Measurements from ENCODE around the gene SNTN. TPM values are rescaled to one million over a fixed set of nuclear protein-coding genes. Genes with fewer than 3 reads are reported as not detected.

Gene SNTN
- total RNA-seq, 1 experiment from 2014 or later, result not detected

GRCh38 chr3:63617391-63617790, 35.1 kb upstream of the SNTN start:
- CTCF ChIA-PET, result no interaction called here
- Histone ChIP-seq H3K27ac (ENCODE audit: low read depth, low read length, poor library complexity, severe bottlenecking) (no peak overlapping the region), H3K36me3 (ENCODE audit: insufficient read depth, low read length, poor library complexity, severe bottlenecking) (no peaks in the 10 kb centered on the region), H3K4me3 (ENCODE audit: low read depth, low read length, poor library complexity, severe bottlenecking) (no peak overlapping the region), H3K27me3 (replicated peaks; ENCODE audit: insufficient read depth, low read depth, low read length, poor library complexity) (no peaks in the 10 kb centered on the region), H3K9me3 (ENCODE audit: low read depth, low read length, poor library complexity, severe bottlenecking) (no peaks in the 10 kb centered on the region), H3K4me1 (ENCODE audit: insufficient read depth, low read length, poor library complexity, severe bottlenecking) (no peaks in the 10 kb centered on the region)
- BruUV-seq (replicated peaks), result no TSS peak
- DNase-seq (ENCODE audit: low spot score), result no peak
- TF ChIP-seq EZH2 (IDR thresholded peaks at IDR 0.05; ENCODE audit: borderline replicate concordance, low read depth, low read length, poor library complexity, severe bottlenecking) (no peak), CTCF (conservative IDR thresholded peaks at IDR 0.05; ENCODE audit: low read depth, low read length) (no peak)
- intact Hi-C loops (cut with micrococcal nuclease; ENCODE audit: unreplicated experiment), result no loop called here
- POLR2A ChIA-PET (ENCODE audit: low non-redundant PET), result no interaction called here

- H3K27ac ChIP-seq (ENCODE audit: low read depth, low read length, poor library complexity, severe bottlenecking), result no peak overlapping the region
- BruUV-seq (replicated peaks), result no TSS peak
- CTCF ChIA-PET, result no interaction called here
- no peaks in the 10 kb centered on the region for H3K9me3 ChIP-seq (ENCODE audit: low read depth, low read length, poor library complexity, severe bottlenecking)
- DNase-seq (ENCODE audit: low spot score), result peak; percentile 42
- POLR2A ChIA-PET (ENCODE audit: low non-redundant PET), result no interaction called here
- no peak overlapping the region for H3K4me3 ChIP-seq (ENCODE audit: low read depth, low read length, poor library complexity, severe bottlenecking)
- TF ChIP-seq CTCF (conservative IDR thresholded peaks at IDR 0.05; ENCODE audit: low read depth, low read length) (no peak), EZH2 (IDR thresholded peaks at IDR 0.05; ENCODE audit: borderline replicate concordance, low read depth, low read length, poor library complexity, severe bottlenecking) (no peak)
- no peaks in the 10 kb centered on the region for H3K36me3 ChIP-seq (ENCODE audit: insufficient read depth, low read length, poor library complexity, severe bottlenecking)
- intact Hi-C loops (cut with micrococcal nuclease; ENCODE audit: unreplicated experiment), result no loop called here
- H3K4me1 ChIP-seq (ENCODE audit: insufficient read depth, low read length, poor library complexity, severe bottlenecking), result peaks cover 6% of the 10 kb centered on the region
- no peaks in the 10 kb centered on the region for H3K27me3 ChIP-seq (replicated peaks; ENCODE audit: insufficient read depth, low read depth, low read length, poor library complexity)
Measured at GRCh38 chr3:63624941-63625560, 27.4 kb upstream of the SNTN start.

GRCh38 chr3:63631670-63632069, 20.8 kb upstream of the SNTN start:
- no TSS peak for BruUV-seq (replicated peaks)
- Histone ChIP-seq H3K9me3 (ENCODE audit: low read depth, low read length, poor library complexity, severe bottlenecking) (no peaks in the 10 kb centered on the region), H3K36me3 (ENCODE audit: insufficient read depth, low read length, poor library complexity, severe bottlenecking) (no peaks in the 10 kb centered on the region), H3K27me3 (replicated peaks; ENCODE audit: insufficient read depth, low read depth, low read length, poor library complexity) (no peaks in the 10 kb centered on the region), H3K4me1 (ENCODE audit: insufficient read depth, low read length, poor library complexity, severe bottlenecking) (no peaks in the 10 kb centered on the region), H3K4me3 (ENCODE audit: low read depth, low read length, poor library complexity, severe bottlenecking) (no peak overlapping the region), H3K27ac (ENCODE audit: low read depth, low read length, poor library complexity, severe bottlenecking) (no peak overlapping the region)
- TF ChIP-seq EZH2 (IDR thresholded peaks at IDR 0.05; ENCODE audit: borderline replicate concordance, low read depth, low read length, poor library complexity, severe bottlenecking) (no peak), CTCF (conservative IDR thresholded peaks at IDR 0.05; ENCODE audit: low read depth, low read length) (no peak)
- POLR2A ChIA-PET (ENCODE audit: low non-redundant PET), result no interaction called here
- intact Hi-C loops (cut with micrococcal nuclease; ENCODE audit: unreplicated experiment), result no loop called here
- DNase-seq (ENCODE audit: low spot score), result no peak
- CTCF ChIA-PET, result no interaction called here

Measured in A673 (cell line).